SKM-1 treated with dmso at 0.1 percent for 144 hours (cell line): ENCODE measurements around the gene CATSPER1.
"Not testable (repeated sequence)": the region's sequence is repeated elsewhere in the genome, so short reads cannot be mapped to it uniquely, and the experiment has no call there.

Experiments
- DNase-seq: peaks from one replicate; lab custom pipeline; 2025; ENCODE audit not compliant: unreplicated experiment; lab: John Stamatoyannopoulos, UW

CATSPER1 gene

GRCh38 chr11:66020618-66021357 lies 5.5 kb downstream of the CATSPER1 start:
- peak; percentile 61 for DNase-seq

GRCh38 chr11:66020212-66020611 lies 6.1 kb downstream of the CATSPER1 start:
- no peak for DNase-seq

DNA sequence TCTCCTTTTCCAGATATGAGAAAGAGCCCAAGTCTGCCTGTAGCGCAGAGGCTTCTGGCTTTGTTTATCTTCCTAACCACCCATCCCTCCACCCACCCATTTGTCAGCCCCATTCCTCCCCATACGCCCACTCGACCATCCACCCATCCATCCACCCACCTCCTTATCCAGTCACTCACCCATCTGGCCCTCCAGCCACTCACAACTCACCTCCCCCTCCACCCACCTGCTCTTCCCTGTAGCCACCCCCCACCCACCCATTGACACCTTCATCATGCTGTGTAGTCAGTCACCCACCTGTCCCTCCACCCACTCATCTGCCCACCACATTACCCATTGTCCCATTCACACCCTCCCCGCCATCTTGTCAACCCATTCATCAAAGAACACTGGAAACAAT lies 9.0 kb downstream of the CATSPER1 start:
- DNase-seq: no peak

GRCh38 chr11:66016793-66017177 lies 9.5 kb downstream of the CATSPER1 start:
- no peak for DNase-seq

- no peak for DNase-seq
Measured at GRCh38 chr11:66015936-66016792, 10.1 kb downstream of the CATSPER1 start.

GRCh38 chr11:66015454-66015881 lies 10.8 kb downstream of the CATSPER1 start:
- DNase-seq: no peak

- no peak for DNase-seq
Measured at GRCh38 chr11:66014804-66015453, 11.3 kb downstream of the CATSPER1 start.

DNA sequence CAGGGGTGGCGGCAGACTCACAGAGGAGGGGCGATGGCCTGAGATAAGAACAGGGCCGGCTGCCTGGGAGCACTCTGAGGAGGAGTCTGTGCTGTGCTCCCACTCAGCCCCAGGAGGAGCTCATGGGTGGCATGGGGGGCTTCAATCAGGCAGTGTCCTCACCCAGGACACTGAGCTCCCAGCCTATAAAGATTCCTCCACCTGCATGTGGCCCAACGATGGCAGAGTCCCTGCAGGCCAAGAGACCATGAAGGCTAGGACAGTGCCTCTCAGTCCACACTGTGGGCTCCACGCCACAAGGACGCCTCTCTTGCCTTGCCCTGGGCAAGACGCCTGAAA lies 12.5 kb downstream of the CATSPER1 start:
- DNase-seq: no peak

GRCh38 chr11:66012946-66013761 lies 13.1 kb downstream of the CATSPER1 start:
- DNase-seq: peak; percentile 13

GRCh38 chr11:66012371-66012945 lies 13.8 kb downstream of the CATSPER1 start:
- no peak for DNase-seq

GRCh38 chr11:66011785-66012303 lies 14.4 kb downstream of the CATSPER1 start, which contains the start of gene CST6:
Gene CST6 (plus strand): TSS chr11:66012008. CDS start chr11:66012045, 37 bp downstream.
- no peak for DNase-seq

GRCh38 chr11:66011239-66011784 lies 15.0 kb downstream of the CATSPER1 start:
- DNase-seq: no peak

GRCh38 chr11:66010036-66010435 lies 16.2 kb downstream of the CATSPER1 start:
- not testable (repeated sequence) for DNase-seq

- no peak for DNase-seq
Measured at GRCh38 chr11:66008468-66009101, 17.7 kb downstream of the CATSPER1 start.

DNA sequence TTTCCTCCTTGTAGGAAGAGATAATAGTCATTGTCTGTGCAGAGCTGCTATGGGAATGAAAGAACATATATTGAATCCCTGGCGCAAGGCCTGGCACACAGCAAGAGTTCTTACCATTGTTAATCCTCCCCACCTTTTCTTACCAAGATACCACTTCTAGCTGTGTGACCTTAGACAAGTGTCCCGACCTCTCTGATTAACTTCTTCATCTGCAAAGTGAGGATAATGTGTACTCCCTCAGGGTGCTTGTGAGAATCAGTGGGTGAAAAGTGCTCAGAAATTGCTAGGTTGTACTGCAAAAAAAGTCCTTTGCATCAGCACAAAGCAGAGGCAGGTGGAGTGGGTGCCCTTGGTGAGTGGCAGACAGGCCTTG lies 18.2 kb downstream of the CATSPER1 start:
- no peak for DNase-seq

- DNase-seq: no peak
Measured at GRCh38 chr11:66007201-66007634, 19.1 kb downstream of the CATSPER1 start.

GRCh38 chr11:66006891-66007176 lies 19.4 kb downstream of the CATSPER1 start:
- DNase-seq: no peak

- no peak for DNase-seq
Measured at GRCh38 chr11:66006134-66006890, 20.0 kb downstream of the CATSPER1 start.

- no peak for DNase-seq
Measured at GRCh38 chr11:66004186-66004585, 22.1 kb downstream of the CATSPER1 start.
